Measurements from ENCODE around the gene CNTNAP2.

DNA sequence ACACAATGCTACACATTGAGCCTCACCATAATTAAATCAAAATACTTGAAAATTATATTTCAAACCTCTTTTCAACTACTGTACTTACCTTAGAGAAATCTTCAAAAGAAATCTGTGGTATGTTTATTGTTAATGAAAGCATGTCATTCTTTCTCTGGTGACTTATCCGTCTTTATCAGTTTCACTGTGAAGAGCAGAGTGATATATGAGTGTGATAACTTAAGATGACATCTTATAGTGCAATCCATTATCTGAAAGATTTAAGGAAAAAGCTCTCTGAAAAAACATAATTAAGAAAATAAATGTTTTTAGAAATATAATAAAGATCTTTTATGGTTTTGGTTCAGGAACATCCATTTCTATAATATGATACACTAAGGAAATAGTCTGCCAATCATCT lies 1562.3 kb downstream of the CNTNAP2 start:
- TF ChIP-seq CBX5 (IDR thresholded peaks at IDR 0.05; ENCODE audit: low read depth, low read length) (no peak), EZH2 (IDR thresholded peaks at IDR 0.05; ENCODE audit: low read depth, low read length, severe bottlenecking) (no peak), EP300 (IDR thresholded peaks at IDR 0.05; ENCODE audit: borderline replicate concordance in 1 of 2, low read depth in 2 of 2, low read length in 2 of 2) (no peak), POLR2A (IDR thresholded peaks at IDR 0.05; ENCODE audit: control extremely low read depth in 1 of 2, low read depth in 2 of 2, low read length in 2 of 2) (no peak), MAFK (IDR thresholded peaks at IDR 0.05; ENCODE audit: low read depth, low read length) (no peak), MAX (IDR thresholded peaks at IDR 0.05) (no peak), HDAC2 (IDR thresholded peaks at IDR 0.05; ENCODE audit: borderline replicate concordance in 1 of 2, low read depth in 2 of 2, low read length in 2 of 2) (no peak), POLR2AphosphoS5 (IDR thresholded peaks at IDR 0.05; ENCODE audit: low read depth, low read length) (no peak)
- TF ChIP-seq, protein P1, sequence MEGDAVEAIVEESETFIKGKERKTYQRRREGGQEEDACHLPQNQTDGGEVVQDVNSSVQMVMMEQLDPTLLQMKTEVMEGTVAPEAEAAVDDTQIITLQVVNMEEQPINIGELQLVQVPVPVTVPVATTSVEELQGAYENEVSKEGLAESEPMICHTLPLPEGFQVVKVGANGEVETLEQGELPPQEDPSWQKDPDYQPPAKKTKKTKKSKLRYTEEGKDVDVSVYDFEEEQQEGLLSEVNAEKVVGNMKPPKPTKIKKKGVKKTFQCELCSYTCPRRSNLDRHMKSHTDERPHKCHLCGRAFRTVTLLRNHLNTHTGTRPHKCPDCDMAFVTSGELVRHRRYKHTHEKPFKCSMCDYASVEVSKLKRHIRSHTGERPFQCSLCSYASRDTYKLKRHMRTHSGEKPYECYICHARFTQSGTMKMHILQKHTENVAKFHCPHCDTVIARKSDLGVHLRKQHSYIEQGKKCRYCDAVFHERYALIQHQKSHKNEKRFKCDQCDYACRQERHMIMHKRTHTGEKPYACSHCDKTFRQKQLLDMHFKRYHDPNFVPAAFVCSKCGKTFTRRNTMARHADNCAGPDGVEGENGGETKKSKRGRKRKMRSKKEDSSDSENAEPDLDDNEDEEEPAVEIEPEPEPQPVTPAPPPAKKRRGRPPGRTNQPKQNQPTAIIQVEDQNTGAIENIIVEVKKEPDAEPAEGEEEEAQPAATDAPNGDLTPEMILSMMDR (IDR thresholded peaks at IDR 0.05; ENCODE audit: control extremely low read depth in 1 of 3, insufficient read depth in 1 of 3, low read depth in 1 of 3, low read length in 3 of 3) = no peak
- TF ChIP-seq, protein P2, sequence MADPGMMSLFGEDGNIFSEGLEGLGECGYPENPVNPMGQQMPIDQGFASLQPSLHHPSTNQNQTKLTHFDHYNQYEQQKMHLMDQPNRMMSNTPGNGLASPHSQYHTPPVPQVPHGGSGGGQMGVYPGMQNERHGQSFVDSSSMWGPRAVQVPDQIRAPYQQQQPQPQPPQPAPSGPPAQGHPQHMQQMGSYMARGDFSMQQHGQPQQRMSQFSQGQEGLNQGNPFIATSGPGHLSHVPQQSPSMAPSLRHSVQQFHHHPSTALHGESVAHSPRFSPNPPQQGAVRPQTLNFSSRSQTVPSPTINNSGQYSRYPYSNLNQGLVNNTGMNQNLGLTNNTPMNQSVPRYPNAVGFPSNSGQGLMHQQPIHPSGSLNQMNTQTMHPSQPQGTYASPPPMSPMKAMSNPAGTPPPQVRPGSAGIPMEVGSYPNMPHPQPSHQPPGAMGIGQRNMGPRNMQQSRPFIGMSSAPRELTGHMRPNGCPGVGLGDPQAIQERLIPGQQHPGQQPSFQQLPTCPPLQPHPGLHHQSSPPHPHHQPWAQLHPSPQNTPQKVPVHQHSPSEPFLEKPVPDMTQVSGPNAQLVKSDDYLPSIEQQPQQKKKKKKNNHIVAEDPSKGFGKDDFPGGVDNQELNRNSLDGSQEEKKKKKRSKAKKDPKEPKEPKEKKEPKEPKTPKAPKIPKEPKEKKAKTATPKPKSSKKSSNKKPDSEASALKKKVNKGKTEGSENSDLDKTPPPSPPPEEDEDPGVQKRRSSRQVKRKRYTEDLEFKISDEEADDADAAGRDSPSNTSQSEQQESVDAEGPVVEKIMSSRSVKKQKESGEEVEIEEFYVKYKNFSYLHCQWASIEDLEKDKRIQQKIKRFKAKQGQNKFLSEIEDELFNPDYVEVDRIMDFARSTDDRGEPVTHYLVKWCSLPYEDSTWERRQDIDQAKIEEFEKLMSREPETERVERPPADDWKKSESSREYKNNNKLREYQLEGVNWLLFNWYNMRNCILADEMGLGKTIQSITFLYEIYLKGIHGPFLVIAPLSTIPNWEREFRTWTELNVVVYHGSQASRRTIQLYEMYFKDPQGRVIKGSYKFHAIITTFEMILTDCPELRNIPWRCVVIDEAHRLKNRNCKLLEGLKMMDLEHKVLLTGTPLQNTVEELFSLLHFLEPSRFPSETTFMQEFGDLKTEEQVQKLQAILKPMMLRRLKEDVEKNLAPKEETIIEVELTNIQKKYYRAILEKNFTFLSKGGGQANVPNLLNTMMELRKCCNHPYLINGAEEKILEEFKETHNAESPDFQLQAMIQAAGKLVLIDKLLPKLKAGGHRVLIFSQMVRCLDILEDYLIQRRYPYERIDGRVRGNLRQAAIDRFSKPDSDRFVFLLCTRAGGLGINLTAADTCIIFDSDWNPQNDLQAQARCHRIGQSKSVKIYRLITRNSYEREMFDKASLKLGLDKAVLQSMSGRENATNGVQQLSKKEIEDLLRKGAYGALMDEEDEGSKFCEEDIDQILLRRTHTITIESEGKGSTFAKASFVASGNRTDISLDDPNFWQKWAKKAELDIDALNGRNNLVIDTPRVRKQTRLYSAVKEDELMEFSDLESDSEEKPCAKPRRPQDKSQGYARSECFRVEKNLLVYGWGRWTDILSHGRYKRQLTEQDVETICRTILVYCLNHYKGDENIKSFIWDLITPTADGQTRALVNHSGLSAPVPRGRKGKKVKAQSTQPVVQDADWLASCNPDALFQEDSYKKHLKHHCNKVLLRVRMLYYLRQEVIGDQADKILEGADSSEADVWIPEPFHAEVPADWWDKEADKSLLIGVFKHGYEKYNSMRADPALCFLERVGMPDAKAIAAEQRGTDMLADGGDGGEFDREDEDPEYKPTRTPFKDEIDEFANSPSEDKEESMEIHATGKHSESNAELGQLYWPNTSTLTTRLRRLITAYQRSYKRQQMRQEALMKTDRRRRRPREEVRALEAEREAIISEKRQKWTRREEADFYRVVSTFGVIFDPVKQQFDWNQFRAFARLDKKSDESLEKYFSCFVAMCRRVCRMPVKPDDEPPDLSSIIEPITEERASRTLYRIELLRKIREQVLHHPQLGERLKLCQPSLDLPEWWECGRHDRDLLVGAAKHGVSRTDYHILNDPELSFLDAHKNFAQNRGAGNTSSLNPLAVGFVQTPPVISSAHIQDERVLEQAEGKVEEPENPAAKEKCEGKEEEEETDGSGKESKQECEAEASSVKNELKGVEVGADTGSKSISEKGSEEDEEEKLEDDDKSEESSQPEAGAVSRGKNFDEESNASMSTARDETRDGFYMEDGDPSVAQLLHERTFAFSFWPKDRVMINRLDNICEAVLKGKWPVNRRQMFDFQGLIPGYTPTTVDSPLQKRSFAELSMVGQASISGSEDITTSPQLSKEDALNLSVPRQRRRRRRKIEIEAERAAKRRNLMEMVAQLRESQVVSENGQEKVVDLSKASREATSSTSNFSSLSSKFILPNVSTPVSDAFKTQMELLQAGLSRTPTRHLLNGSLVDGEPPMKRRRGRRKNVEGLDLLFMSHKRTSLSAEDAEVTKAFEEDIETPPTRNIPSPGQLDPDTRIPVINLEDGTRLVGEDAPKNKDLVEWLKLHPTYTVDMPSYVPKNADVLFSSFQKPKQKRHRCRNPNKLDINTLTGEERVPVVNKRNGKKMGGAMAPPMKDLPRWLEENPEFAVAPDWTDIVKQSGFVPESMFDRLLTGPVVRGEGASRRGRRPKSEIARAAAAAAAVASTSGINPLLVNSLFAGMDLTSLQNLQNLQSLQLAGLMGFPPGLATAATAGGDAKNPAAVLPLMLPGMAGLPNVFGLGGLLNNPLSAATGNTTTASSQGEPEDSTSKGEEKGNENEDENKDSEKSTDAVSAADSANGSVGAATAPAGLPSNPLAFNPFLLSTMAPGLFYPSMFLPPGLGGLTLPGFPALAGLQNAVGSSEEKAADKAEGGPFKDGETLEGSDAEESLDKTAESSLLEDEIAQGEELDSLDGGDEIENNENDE (IDR thresholded peaks at IDR 0.05; ENCODE audit: insufficient replicate concordance, low read length) = no peak
- TF ChIP-seq, protein P3, sequence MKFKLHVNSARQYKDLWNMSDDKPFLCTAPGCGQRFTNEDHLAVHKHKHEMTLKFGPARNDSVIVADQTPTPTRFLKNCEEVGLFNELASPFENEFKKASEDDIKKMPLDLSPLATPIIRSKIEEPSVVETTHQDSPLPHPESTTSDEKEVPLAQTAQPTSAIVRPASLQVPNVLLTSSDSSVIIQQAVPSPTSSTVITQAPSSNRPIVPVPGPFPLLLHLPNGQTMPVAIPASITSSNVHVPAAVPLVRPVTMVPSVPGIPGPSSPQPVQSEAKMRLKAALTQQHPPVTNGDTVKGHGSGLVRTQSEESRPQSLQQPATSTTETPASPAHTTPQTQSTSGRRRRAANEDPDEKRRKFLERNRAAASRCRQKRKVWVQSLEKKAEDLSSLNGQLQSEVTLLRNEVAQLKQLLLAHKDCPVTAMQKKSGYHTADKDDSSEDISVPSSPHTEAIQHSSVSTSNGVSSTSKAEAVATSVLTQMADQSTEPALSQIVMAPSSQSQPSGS (IDR thresholded peaks at IDR 0.05; ENCODE audit: low read length) = no peak
